Calu3 (cell line): Measurements from ENCODE around the gene SPOCK3. TPM values are rescaled to one million over a fixed set of nuclear protein-coding genes. Genes with fewer than 3 reads are reported as not detected.

Source experiments
- BruUV-seq: library from RNA; stranded (reverse); fragments of 400-500 nt; replicated peaks from 2 replicates; lab custom pipeline; 2021; lab: Mats Ljungman, UMichigan
- CTCF ChIA-PET: fragments of 300-600 bp; sonication (Branson Sonifier 250); formaldehyde crosslinking; loops from one replicate; lab custom pipeline; 2022; ENCODE audit warnings: antibody characterized with exemption; lab: Charles Lee
- DNase-seq: peaks from one replicate; pipeline ENCODE4 v3.0.0; 2022
- H3K27ac Mint-ChIP-seq: one replicate; pipeline ENCODE4 v1.8.0; 2022; ENCODE audit warnings: mixed read lengths; ENCODE audit not compliant: unreplicated experiment
- H3K27me3 Mint-ChIP-seq: one replicate; pipeline ENCODE4 v1.8.0; 2022; ENCODE audit warnings: mixed read lengths; ENCODE audit not compliant: unreplicated experiment
- H3K36me3 Mint-ChIP-seq: one replicate; pipeline ENCODE4 v1.8.0; 2022; ENCODE audit warnings: mild to moderate bottlenecking, moderate library complexity, mixed read lengths; ENCODE audit not compliant: insufficient read depth, unreplicated experiment
- H3K4me1 Mint-ChIP-seq: one replicate; pipeline ENCODE4 v1.8.0; 2022; ENCODE audit warnings: mild to moderate bottlenecking, low read depth, mixed read lengths; ENCODE audit not compliant: unreplicated experiment
- H3K4me3 Mint-ChIP-seq: one replicate; pipeline ENCODE4 v1.8.0; 2022; ENCODE audit warnings: mild to moderate bottlenecking, low read depth, moderate library complexity, mixed read lengths; ENCODE audit not compliant: unreplicated experiment
- H3K9me3 Mint-ChIP-seq: one replicate; pipeline ENCODE4 v1.8.0; 2022; ENCODE audit warnings: low read depth, mixed read lengths; ENCODE audit not compliant: unreplicated experiment
- CTCF ChIP-seq: fragments of 200-600 bp; IDR thresholded peaks from one replicate; pipeline ENCODE4 v1.8.0; 2022; ENCODE audit warnings: antibody characterized with exemption; ENCODE audit not compliant: unreplicated experiment
- intact Hi-C: fragments of 100-400 bp; cut with micrococcal nuclease; formaldehyde crosslinking; loops from one replicate; pipeline ENCODE4 v1.10.0; 2022; ENCODE audit not compliant: unreplicated experiment
- total RNA-seq: library from RNA; stranded (reverse); gene quantifications from 2 replicates; pipeline ENCODE4 v1.2.3, GENCODE V29; 2022

Gene SPOCK3
- total RNA-seq, 1 experiment from 2014 or later = 0.31 TPM

GRCh38 chr4:167265231-167265630 lies 30.9 kb upstream of the SPOCK3 start:
- DNase-seq = no peak
- Mint-ChIP-seq H3K27me3 (no peaks in the 10 kb centered on the region), H3K27ac (no peak overlapping the region), H3K4me3 (no peak overlapping the region), H3K36me3 (no peaks in the 10 kb centered on the region), H3K4me1 (no peaks in the 10 kb centered on the region), H3K9me3 (no peaks in the 10 kb centered on the region)
- intact Hi-C loops = no loop called here
- CTCF ChIA-PET = no interaction called here
- no TSS peak for BruUV-seq
- TF ChIP-seq CTCF = no peak

- intact Hi-C loops = no loop called here
- DNase-seq = no peak
- no peak overlapping the region for H3K4me3 Mint-ChIP-seq
- H3K9me3 Mint-ChIP-seq = peaks cover 4% of the 10 kb centered on the region
- H3K27me3 Mint-ChIP-seq = no peaks in the 10 kb centered on the region
- CTCF ChIA-PET = interaction anchor here (0.6 kb wide), 1 partner anchor 1329 kb away, joined by 4 read pairs; no protein-coding TSS in a partner anchor
- no peaks in the 10 kb centered on the region for H3K4me1 Mint-ChIP-seq
- H3K27ac Mint-ChIP-seq = no peak overlapping the region
- H3K36me3 Mint-ChIP-seq = no peaks in the 10 kb centered on the region
- TF ChIP-seq CTCF = no peak
- BruUV-seq = no TSS peak
Measured at GRCh38 chr4:167248271-167248670, 14.0 kb upstream of the SPOCK3 start.

GRCh38 chr4:167239627-167240026 lies 5.3 kb upstream of the SPOCK3 start:
- CTCF ChIA-PET = no interaction called here
- Mint-ChIP-seq H3K4me3 (no peak overlapping the region), H3K27me3 (no peaks in the 10 kb centered on the region), H3K4me1 (no peaks in the 10 kb centered on the region), H3K36me3 (peaks cover 4% of the 10 kb centered on the region), H3K9me3 (no peaks in the 10 kb centered on the region), H3K27ac (no peak overlapping the region)
- BruUV-seq = no TSS peak
- TF ChIP-seq CTCF = no peak
- no peak for DNase-seq
- intact Hi-C loops = no loop called here

- Mint-ChIP-seq H3K27me3 (no peaks in the 10 kb centered on the region), H3K9me3 (no peaks in the 10 kb centered on the region), H3K4me1 (no peaks in the 10 kb centered on the region), H3K36me3 (peaks cover 18% of the 10 kb centered on the region), H3K4me3 (no peak overlapping the region), H3K27ac (no peak overlapping the region)
- TF ChIP-seq CTCF = no peak
- intact Hi-C loops = no loop called here
- BruUV-seq = no TSS peak
- CTCF ChIA-PET = no interaction called here
- no peak for DNase-seq
Measured at GRCh38 chr4:167238226-167238625, 3.9 kb upstream of the SPOCK3 start.
